ENCODE measurements around the gene DAPK1. TPM values are rescaled to one million over a fixed set of nuclear protein-coding genes. Genes with fewer than 3 reads are reported as not detected.

Gene DAPK1
- total RNA-seq, 1 donor, result 8.6 TPM

GRCh38 chr9:87507576-87507975 lies 9.9 kb downstream of the DAPK1 start:
- no peak overlapping the region for H3K4me3 ChIP-seq (ENCODE audit: low read depth, low read length)
- DNase-seq (ENCODE audit: low read depth), result no peak
- no peak for TF ChIP-seq CTCF (IDR thresholded peaks at IDR 0.05; ENCODE audit: insufficient read depth, low read depth, low read length)

- no peak for DNase-seq (ENCODE audit: low read depth)
- no peak overlapping the region for H3K4me3 ChIP-seq (ENCODE audit: low read depth, low read length)
- TF ChIP-seq CTCF (IDR thresholded peaks at IDR 0.05; ENCODE audit: insufficient read depth, low read depth, low read length), result no peak
Measured at GRCh38 chr9:87510252-87510683, 12.6 kb downstream of the DAPK1 start.

GRCh38 chr9:87512311-87512710 lies 14.6 kb downstream of the DAPK1 start:
- TF ChIP-seq CTCF (IDR thresholded peaks at IDR 0.05; ENCODE audit: insufficient read depth, low read depth, low read length), result no peak
- no peak for DNase-seq (ENCODE audit: low read depth)
- H3K4me3 ChIP-seq (ENCODE audit: low read depth, low read length), result no peak overlapping the region

- no peak overlapping the region for H3K4me3 ChIP-seq (ENCODE audit: low read depth, low read length)
- DNase-seq (ENCODE audit: low read depth), result no peak
- no peak for TF ChIP-seq CTCF (IDR thresholded peaks at IDR 0.05; ENCODE audit: insufficient read depth, low read depth, low read length)
Measured at GRCh38 chr9:87513161-87513560, 15.5 kb downstream of the DAPK1 start.

- DNase-seq (ENCODE audit: low read depth), result no peak
- no peak for TF ChIP-seq CTCF (IDR thresholded peaks at IDR 0.05; ENCODE audit: insufficient read depth, low read depth, low read length)
Measured at GRCh38 chr9:87513880-87514535, 16.3 kb downstream of the DAPK1 start.

GRCh38 chr9:87515006-87515405 lies 17.3 kb downstream of the DAPK1 start:
- H3K4me3 ChIP-seq (ENCODE audit: low read depth, low read length), result no peak overlapping the region
- no peak for TF ChIP-seq CTCF (IDR thresholded peaks at IDR 0.05; ENCODE audit: insufficient read depth, low read depth, low read length)
- DNase-seq (ENCODE audit: low read depth), result peak; percentile 98

More at GRCh38 chr9:87513880-87514535, 16.3 kb downstream of the DAPK1 start:
- no peak overlapping the region for H3K4me3 ChIP-seq (ENCODE audit: low read depth, low read length)
